H9 (cell line): ENCODE data around the gene IFITM1. TPM values are rescaled to one million over a fixed set of nuclear protein-coding genes. Genes with fewer than 3 reads are reported as not detected.

Experiments
- DNase-seq: peaks from one replicate; pipeline ENCODE4 v3.0.0-alpha.2; 2017
- H2AFZ ChIP-seq: one replicate; pipeline ENCODE4 v1.6.1; 2013; ENCODE audit warnings: mild to moderate bottlenecking, low read length, control low read depth, moderate library complexity
- H2AK5ac ChIP-seq: 2 replicates; pipeline ENCODE4 v1.6.1; 2013; ENCODE audit warnings: low read length, control low read depth, mixed read lengths; ENCODE audit not compliant: insufficient read length
- H2BK120ac ChIP-seq: one replicate; pipeline ENCODE4 v1.6.1; 2013; ENCODE audit warnings: low read depth, mild to moderate bottlenecking, low read length, control low read depth, inconsistent platforms; ENCODE audit not compliant: poor library complexity, severe bottlenecking
- H2BK12ac ChIP-seq: 2 replicates; pipeline ENCODE4 v1.6.1; 2013; ENCODE audit warnings: low read length, control low read depth, mixed read lengths, low read depth; ENCODE audit not compliant: insufficient read length
- H2BK15ac ChIP-seq: 2 replicates; pipeline ENCODE4 v1.6.1; 2013; ENCODE audit warnings: low read depth, low read length, control low read depth
- H2BK20ac ChIP-seq: one replicate; pipeline ENCODE4 v1.6.1; 2013; ENCODE audit warnings: low read depth, mild to moderate bottlenecking, low read length, control low read depth, inconsistent platforms; ENCODE audit not compliant: poor library complexity, severe bottlenecking
- H2BK5ac ChIP-seq: 2 replicates; pipeline ENCODE4 v1.6.1; 2013; ENCODE audit warnings: low read length, control low read depth, mixed read lengths; ENCODE audit not compliant: insufficient read length
- H3K14ac ChIP-seq: 2 replicates; pipeline ENCODE4 v1.6.1; 2013; ENCODE audit warnings: low read length, control low read depth; ENCODE audit not compliant: insufficient read depth
- H3K18ac ChIP-seq: 2 replicates; pipeline ENCODE4 v1.6.1; 2013; ENCODE audit warnings: low read depth, mild to moderate bottlenecking, mixed read lengths, low read length, control low read depth; ENCODE audit not compliant: insufficient read length
- H3K23ac ChIP-seq: 2 replicates; pipeline ENCODE4 v1.6.1; 2013; ENCODE audit warnings: low read length, control low read depth, mixed read lengths, low read depth; ENCODE audit not compliant: insufficient read length
- H3K23me2 ChIP-seq: 2 replicates; pipeline ENCODE4 v1.6.1; 2013; ENCODE audit warnings: low read depth, mild to moderate bottlenecking, mixed read lengths, low read length, control low read depth; ENCODE audit not compliant: insufficient read length, poor library complexity, severe bottlenecking
- H3K27ac ChIP-seq: 2 replicates; pipeline ENCODE4 v1.5.1; 2013; ENCODE audit warnings: low read length, control low read depth, mixed read lengths, low read depth; ENCODE audit not compliant: insufficient read length
- H3K27me3 ChIP-seq: 2 replicates; pipeline ENCODE4 v1.6.1; 2013; ENCODE audit warnings: low read length, control low read depth, inconsistent platforms; ENCODE audit not compliant: insufficient read depth
- H3K4ac ChIP-seq: 2 replicates; pipeline ENCODE4 v1.6.1; 2013; ENCODE audit warnings: low read depth, mild to moderate bottlenecking, control low read depth, inconsistent platforms, low read length, moderate library complexity
- H3K4me1 ChIP-seq: 2 replicates; pipeline ENCODE4 v1.6.1; 2013; ENCODE audit warnings: low read length, control low read depth, inconsistent platforms; ENCODE audit not compliant: insufficient read depth
- H3K4me2 ChIP-seq: 2 replicates; pipeline ENCODE4 v1.6.1; 2013; ENCODE audit warnings: low read length, control low read depth, mixed read lengths; ENCODE audit not compliant: insufficient read length, insufficient read depth
- H3K56ac ChIP-seq: 2 replicates; pipeline ENCODE4 v1.6.1; 2013; ENCODE audit warnings: low read depth, mild to moderate bottlenecking, mixed read lengths, low read length, control low read depth; ENCODE audit not compliant: insufficient read length
- H3K79me1 ChIP-seq: 2 replicates; pipeline ENCODE4 v1.6.1; 2013; ENCODE audit warnings: low read depth, mild to moderate bottlenecking, moderate library complexity, low read length, control low read depth, inconsistent platforms; ENCODE audit not compliant: insufficient read depth, poor library complexity, severe bottlenecking
- H3K79me2 ChIP-seq: 2 replicates; pipeline ENCODE4 v1.6.1; 2013; ENCODE audit warnings: low read length, control low read depth, inconsistent platforms; ENCODE audit not compliant: insufficient read depth
- H3K9ac ChIP-seq: 2 replicates; pipeline ENCODE4 v1.6.1; 2013; ENCODE audit warnings: low read length, control low read depth, mixed read lengths; ENCODE audit not compliant: insufficient read length; ENCODE audit errors: extremely low read depth
- H3K9me3 ChIP-seq: one replicate; pipeline ENCODE4 v1.6.1; 2013; ENCODE audit warnings: low read depth, low read length, inconsistent platforms; ENCODE audit not compliant: control insufficient read depth
- H3T11ph ChIP-seq: one replicate; pipeline ENCODE4 v1.6.1; 2013; ENCODE audit warnings: mild to moderate bottlenecking, low read length, control low read depth, inconsistent platforms
- H4K20me1 ChIP-seq: one replicate; pipeline ENCODE4 v1.6.1; 2013; ENCODE audit not compliant: control insufficient read depth, insufficient read length, insufficient read depth
- H4K5ac ChIP-seq: 2 replicates; pipeline ENCODE4 v1.6.1; 2013; ENCODE audit warnings: low read depth, mild to moderate bottlenecking, mixed read lengths, low read length, control low read depth; ENCODE audit not compliant: insufficient read length
- H4K8ac ChIP-seq: replicated peaks from 2 replicates; pipeline ENCODE4 v1.6.1; 2013; ENCODE audit warnings: low read length, control low read depth, mixed read lengths, low read depth; ENCODE audit not compliant: insufficient read length
- H4K91ac ChIP-seq: 2 replicates; pipeline ENCODE4 v1.6.1; 2013; ENCODE audit warnings: low read depth, mild to moderate bottlenecking, moderate library complexity, mixed read lengths, low read length, control low read depth; ENCODE audit not compliant: insufficient read length
- H3K27ac Mint-ChIP-seq, 3 experiments: 2 replicates in 2 of 3; 3 replicates in 1 of 3; pipeline ENCODE4 v1.8.0; 2020 to 2021; ENCODE audit warnings: mixed read lengths in 3 of 3, mild to moderate bottlenecking in 1 of 3, moderate library complexity in 1 of 3
- H3K27me3 Mint-ChIP-seq: 2 replicates; pipeline ENCODE4 v1.8.0; 2021; ENCODE audit warnings: low read depth, mild to moderate bottlenecking, moderate library complexity, mixed read lengths
- H3K36me3 Mint-ChIP-seq, 3 experiments: 2 replicates in 2 of 3; 3 replicates in 1 of 3; pipeline ENCODE4 v1.8.0; 2020 to 2021; ENCODE audit warnings: low read depth in 3 of 3, mixed read lengths in 3 of 3; ENCODE audit not compliant: insufficient read depth in 1 of 3
- H3K4me1 Mint-ChIP-seq, 2 experiments: 2 replicates each; pipeline ENCODE4 v1.8.0; 2020; ENCODE audit warnings: mixed read lengths in 2 of 2
- H3K4me3 Mint-ChIP-seq, 2 experiments: 2 replicates in 1 of 2; 3 replicates in 1 of 2; pipeline ENCODE4 v1.8.0; 2020 to 2021; ENCODE audit warnings: mild to moderate bottlenecking in 2 of 2, mixed read lengths in 2 of 2, moderate library complexity in 1 of 2
- H3K9me3 Mint-ChIP-seq, 2 experiments: 2 replicates in 1 of 2; 3 replicates in 1 of 2; pipeline ENCODE4 v1.8.0; 2020; ENCODE audit warnings: mild to moderate bottlenecking in 2 of 2, mixed read lengths in 2 of 2, moderate library complexity in 1 of 2
- CTCF ChIP-seq: fragments of 200-600 bp; sonication (generic); conservative IDR thresholded peaks from 3 replicates; pipeline ENCODE4 v1.8.0; 2021; ENCODE audit warnings: antibody characterized with exemption, mild to moderate bottlenecking
- WGBS: extraction: QIAGEN DNeasy Blood & Tissue Kit; methylation state at CpG from one replicate; pipeline ENCODE4 v1.1.7; 2013; ENCODE audit warnings: missing lambda C conversion rate, low lambda C conversion rate, mixed read lengths; ENCODE audit not compliant: insufficient read length; ENCODE audit errors: extremely low coverage; 5-methylcytosine and 5-hydroxymethylcytosine counted together
- total RNA-seq: library from RNA; stranded (reverse); gene quantifications from 2 replicates; pipeline ENCODE4 v1.2.1, GENCODE V29; 2021

IFITM1 gene
- total RNA-seq, 1 experiment from 2014 or later = 500 TPM

DNA sequence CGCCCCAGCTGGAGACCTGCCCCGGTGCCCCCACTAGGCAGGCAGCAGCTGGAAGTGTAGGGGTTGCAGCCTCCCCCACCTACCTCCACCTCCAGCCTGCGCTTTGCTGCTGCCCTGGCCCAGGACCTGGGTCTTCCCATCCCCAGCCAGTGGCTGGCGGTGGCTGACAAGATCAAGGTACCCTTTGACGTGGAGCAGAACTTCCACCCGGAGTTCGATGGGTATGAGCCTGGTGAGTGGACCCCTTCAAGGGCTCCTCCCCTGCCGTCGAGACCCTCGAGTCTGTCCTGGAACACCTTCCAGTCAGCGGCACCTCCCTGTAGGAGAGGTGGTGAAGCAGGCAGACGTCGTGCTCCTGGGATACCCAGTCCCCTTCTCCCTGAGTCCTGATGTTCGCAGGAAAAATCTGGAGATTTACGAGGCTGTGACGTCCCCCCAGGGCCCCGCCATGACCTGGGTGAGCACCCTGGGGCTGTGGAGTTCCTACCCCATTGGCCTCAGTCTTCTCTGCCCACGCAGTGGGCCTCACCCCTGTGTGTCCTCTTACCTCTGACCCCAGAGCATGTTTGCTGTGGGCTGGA, 20.5 kb upstream of the IFITM1 start:
- Histone ChIP-seq H3K79me1 (no peaks in the 10 kb centered on the region), H2BK120ac (no peak overlapping the region), H2AK5ac (no peak overlapping the region), H4K20me1 (no peaks in the 10 kb centered on the region), H3K23ac (no peak overlapping the region), H3K9ac (no peak overlapping the region), H3K27me3 (no peaks in the 10 kb centered on the region), H3T11ph (no peak overlapping the region), H2BK5ac (no peak overlapping the region), H3K14ac (no peak overlapping the region), H2BK20ac (no peak overlapping the region), H3K79me2 (no peaks in the 10 kb centered on the region), H3K4ac (no peak overlapping the region), H2BK12ac (no peak overlapping the region), H4K8ac (no peak overlapping the region), H3K4me1 (no peaks in the 10 kb centered on the region), H2AFZ (no peak overlapping the region), H3K27ac (no peak overlapping the region), H3K56ac (no peak overlapping the region), H2BK15ac (no peak overlapping the region), H3K18ac (no peak overlapping the region), H4K5ac (no peak overlapping the region), H3K23me2 (peaks cover 5% of the 10 kb centered on the region), H3K9me3 (no peaks in the 10 kb centered on the region), H4K91ac (no peak overlapping the region), H3K4me2 (no peak overlapping the region)
- peaks cover 19 to 40% (median 23%) of the 10 kb centered on the region in 3 experiments for H3K36me3 Mint-ChIP-seq
- H3K27ac Mint-ChIP-seq = no peak overlapping the region
- no peak for DNase-seq
- no CpG with 5 or more reads among the region's 18 CpGs for WGBS
- H3K27me3 Mint-ChIP-seq = peaks cover under 1% of the 10 kb centered on the region; the same call in 1 of the 2 replicates
- peaks cover 21 to 27% of the 10 kb centered on the region in 2 experiments for H3K4me1 Mint-ChIP-seq
- TF ChIP-seq CTCF = no peak
- H3K4me3 Mint-ChIP-seq = no peak overlapping the region
- H3K9me3 Mint-ChIP-seq = no peaks in the 10 kb centered on the region
